Measurements from ENCODE around the gene BORCS8. TPM values are rescaled to one million over a fixed set of nuclear protein-coding genes. Genes with fewer than 3 reads are reported as not detected.

BORCS8 gene
- total and polyA plus RNA-seq, 7 experiments from 2014 or later: 21.9 to 48.2 (median 28.1) TPM

Other genes with a start within 250 kb of the BORCS8 start
- 100 to 1,000 TPM; 116 to 145 (median 129) TPM for gene SUGP2, start 158.6 kb downstream of the BORCS8 start, total RNA-seq
- 10 to 100 TPM in 1 of 2 donors, 1 to 10 TPM in 1; 9.3 to 15.0 TPM for gene SUGP2, start 158.6 kb downstream of the BORCS8 start, polyA plus RNA-seq
- gene ARMC6, start 158.5 kb downstream of the BORCS8 start, total RNA-seq: 10 to 100 TPM; 14.0 to 32.6 (median 15.0) TPM
- gene ARMC6, start 158.5 kb downstream of the BORCS8 start, polyA plus RNA-seq: 10 to 100 TPM; 33.1 to 41.9 TPM
- 10 to 100 TPM; 19.0 to 36.1 (median 21.6) TPM for gene SLC25A42, start 128.2 kb downstream of the BORCS8 start, total RNA-seq
- 10 to 100 TPM in 1 of 2 donors, 1 to 10 TPM in 1; 8.2 to 19.6 TPM for gene SLC25A42, start 128.2 kb downstream of the BORCS8 start, polyA plus RNA-seq
- 10 to 100 TPM; 15.8 to 32.7 (median 23.5) TPM for gene TMEM161A, start 53.7 kb downstream of the BORCS8 start, total RNA-seq
- gene TMEM161A, start 53.7 kb downstream of the BORCS8 start, polyA plus RNA-seq: 10 to 100 TPM; 17.2 to 29.5 TPM
- gene MEF2B, start 21.9 kb downstream of the BORCS8 start, total RNA-seq: 1 to 10 TPM; 3.0 to 6.4 (median 4.9) TPM
- under 1 TPM in 1 of 2 donors, not detected in 1; 0.27 TPM for gene MEF2B, start 21.9 kb downstream of the BORCS8 start, polyA plus RNA-seq
- 100 to 1,000 TPM in 1 of 5 experiments, 10 to 100 TPM in 4; 60.8 to 114 (median 74.9) TPM for gene RFXANK, start 106 bp upstream of the BORCS8 start, total RNA-seq
- 10 to 100 TPM; 81.6 to 90.1 TPM for gene RFXANK, start 106 bp upstream of the BORCS8 start, polyA plus RNA-seq
- 10 to 100 TPM; 13.8 to 33.4 (median 28.7) TPM for gene NR2C2AP, start 11.3 kb upstream of the BORCS8 start, total RNA-seq
- gene NR2C2AP, start 11.3 kb upstream of the BORCS8 start, polyA plus RNA-seq: 10 to 100 TPM; 25.7 to 37.7 TPM
- gene NCAN, start 19.8 kb upstream of the BORCS8 start, total RNA-seq: under 1 TPM in 2 of 5 experiments, not detected in 3; 0.05 to 0.08 TPM
- gene NCAN, start 19.8 kb upstream of the BORCS8 start, polyA plus RNA-seq: not detected
- gene TM6SF2, start 81.1 kb upstream of the BORCS8 start, total RNA-seq: under 1 TPM in 1 of 5 experiments, not detected in 4; 0.81 TPM
- not detected for gene TM6SF2, start 81.1 kb upstream of the BORCS8 start, polyA plus RNA-seq
- 10 to 100 TPM; 59.7 to 96.6 (median 77.5) TPM for gene SUGP1, start 128.4 kb upstream of the BORCS8 start, total RNA-seq
- 10 to 100 TPM; 36.0 to 40.8 TPM for gene SUGP1, start 128.4 kb upstream of the BORCS8 start, polyA plus RNA-seq
- 100 to 1,000 TPM in 4 of 5 experiments, 10 to 100 TPM in 1; 93.7 to 170 (median 136) TPM for gene MAU2, start 128.7 kb upstream of the BORCS8 start, total RNA-seq
- gene MAU2, start 128.7 kb upstream of the BORCS8 start, polyA plus RNA-seq: 10 to 100 TPM; 16.5 to 29.3 TPM
- 100 to 1,000 TPM in 4 of 5 experiments, 10 to 100 TPM in 1; 97.9 to 123 (median 116) TPM for gene GATAD2A, start 213.5 kb upstream of the BORCS8 start, total RNA-seq
- 10 to 100 TPM; 11.3 to 25.7 TPM for gene GATAD2A, start 213.5 kb upstream of the BORCS8 start, polyA plus RNA-seq